Measurements from ENCODE around the gene DOCK6.
A peak's percentile ranks its signal among the peaks of the same experiment; 100 is the strongest.

Gene DOCK6

GRCh38 chr19:11223200-11223599, 39.1 kb downstream of the DOCK6 start:
- no peak for DNase-seq (ENCODE audit: low spot score)

- no peak for DNase-seq (ENCODE audit: low spot score)
Observed at GRCh38 chr19:11221082-11221598, 41.2 kb downstream of the DOCK6 start.

GRCh38 chr19:11214387-11214786, 47.9 kb downstream of the DOCK6 start:
- DNase-seq (ENCODE audit: low spot score): no peak

- no peak for DNase-seq (ENCODE audit: low spot score)
Observed at GRCh38 chr19:11210656-11210928, 51.7 kb downstream of the DOCK6 start.

GRCh38 chr19:11209839-11210655, 52.3 kb downstream of the DOCK6 start:
- DNase-seq (ENCODE audit: low spot score): no peak

- DNase-seq (ENCODE audit: low spot score): peak; percentile 49
Observed at GRCh38 chr19:11208561-11209471, 53.5 kb downstream of the DOCK6 start.

GRCh38 chr19:11205939-11206570, 56.3 kb downstream of the DOCK6 start:
- no peak for DNase-seq (ENCODE audit: low spot score)

GRCh38 chr19:11204943-11205349, 57.4 kb downstream of the DOCK6 start:
- DNase-seq (ENCODE audit: low spot score): no peak

GRCh38 chr19:11204076-11204602, 58.2 kb downstream of the DOCK6 start:
- no peak for DNase-seq (ENCODE audit: low spot score)

GRCh38 chr19:11203194-11204075, 58.9 kb downstream of the DOCK6 start:
- peak; percentile 61 for DNase-seq (ENCODE audit: low spot score)

- no peak for DNase-seq (ENCODE audit: low spot score)
Observed at GRCh38 chr19:11202488-11203193, 59.7 kb downstream of the DOCK6 start.

- DNase-seq (ENCODE audit: low spot score): no peak
Observed at GRCh38 chr19:11201791-11202190, 60.5 kb downstream of the DOCK6 start.

- DNase-seq (ENCODE audit: low spot score): no peak
Observed at GRCh38 chr19:11200931-11201330, 61.4 kb downstream of the DOCK6 start.

- no peak for DNase-seq (ENCODE audit: low spot score)
Observed at GRCh38 chr19:11200015-11200574, 62.2 kb downstream of the DOCK6 start.

- DNase-seq (ENCODE audit: low spot score): no peak
Observed at GRCh38 chr19:11199517-11199916, 62.8 kb downstream of the DOCK6 start.

- no peak for DNase-seq (ENCODE audit: low spot score)
Observed at GRCh38 chr19:11198769-11199424, 63.4 kb downstream of the DOCK6 start.

- no peak for DNase-seq (ENCODE audit: low spot score)
Observed at GRCh38 chr19:11198175-11198534, 64.2 kb downstream of the DOCK6 start.

- peak; percentile 76 for DNase-seq (ENCODE audit: low spot score)
Observed at GRCh38 chr19:11197291-11198174, 64.8 kb downstream of the DOCK6 start, which contains the start of gene KANK2. KANK2 (minus strand) TSS chr19:11197545; CDS start chr19:11194511, 3,034 bp downstream.

Data from NAMALWA (cell line).